ENCODE measurements around the gene FSTL5.

DNA sequence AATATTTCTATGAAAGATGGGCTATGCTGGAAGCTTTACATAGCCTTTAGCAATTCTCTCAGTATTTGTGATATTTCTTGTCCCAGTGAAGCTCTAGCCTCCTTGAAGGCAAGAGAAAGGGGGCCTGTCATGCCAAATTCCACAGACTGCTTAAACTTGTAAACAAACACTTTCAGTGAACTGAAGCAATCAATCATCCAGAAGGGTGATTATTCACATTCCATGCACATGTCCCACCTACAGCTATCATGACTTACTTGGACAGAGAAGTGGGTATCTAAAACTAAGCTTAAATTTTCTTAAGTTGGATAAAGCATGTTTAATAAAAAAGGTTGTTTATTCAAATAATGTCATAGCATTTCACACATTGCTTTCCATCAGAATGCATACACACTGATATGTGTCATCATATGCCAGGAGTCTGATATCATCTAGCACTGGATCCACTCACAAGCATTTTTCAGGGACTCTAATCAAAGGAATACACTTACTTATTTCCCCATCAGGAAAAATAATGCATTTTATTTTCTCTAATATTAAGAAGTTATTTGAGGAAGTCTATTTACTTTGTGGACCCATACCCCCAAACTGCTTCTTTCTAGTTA is 1.2 kb upstream of the FSTL5 start:
- TF ChIP-seq RARB (CRISPR knock-in tag; IDR thresholded peaks at IDR 0.05), result no peak
- no peak for TF ChIP-seq OSR1 (CRISPR knock-in tag; IDR thresholded peaks at IDR 0.05)
- no peak for TF ChIP-seq BACH2 (CRISPR knock-in tag; IDR thresholded peaks at IDR 0.05; ENCODE audit: borderline replicate concordance)
- TF ChIP-seq, protein P1, sequence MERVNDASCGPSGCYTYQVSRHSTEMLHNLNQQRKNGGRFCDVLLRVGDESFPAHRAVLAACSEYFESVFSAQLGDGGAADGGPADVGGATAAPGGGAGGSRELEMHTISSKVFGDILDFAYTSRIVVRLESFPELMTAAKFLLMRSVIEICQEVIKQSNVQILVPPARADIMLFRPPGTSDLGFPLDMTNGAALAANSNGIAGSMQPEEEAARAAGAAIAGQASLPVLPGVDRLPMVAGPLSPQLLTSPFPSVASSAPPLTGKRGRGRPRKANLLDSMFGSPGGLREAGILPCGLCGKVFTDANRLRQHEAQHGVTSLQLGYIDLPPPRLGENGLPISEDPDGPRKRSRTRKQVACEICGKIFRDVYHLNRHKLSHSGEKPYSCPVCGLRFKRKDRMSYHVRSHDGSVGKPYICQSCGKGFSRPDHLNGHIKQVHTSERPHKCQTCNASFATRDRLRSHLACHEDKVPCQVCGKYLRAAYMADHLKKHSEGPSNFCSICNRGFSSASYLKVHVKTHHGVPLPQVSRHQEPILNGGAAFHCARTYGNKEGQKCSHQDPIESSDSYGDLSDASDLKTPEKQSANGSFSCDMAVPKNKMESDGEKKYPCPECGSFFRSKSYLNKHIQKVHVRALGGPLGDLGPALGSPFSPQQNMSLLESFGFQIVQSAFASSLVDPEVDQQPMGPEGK (CRISPR knock-in tag; IDR thresholded peaks at IDR 0.05; ENCODE audit: borderline replicate concordance), result no peak
- TF ChIP-seq ARNTL (CRISPR knock-in tag; IDR thresholded peaks at IDR 0.05; ENCODE audit: borderline replicate concordance, low read depth), result no peak
- no peak for TF ChIP-seq ISL1 (CRISPR knock-in tag; IDR thresholded peaks at IDR 0.05)
- no peak for TF ChIP-seq PPARA (CRISPR knock-in tag; IDR thresholded peaks at IDR 0.05; ENCODE audit: borderline replicate concordance)
- TF ChIP-seq, protein P2, sequence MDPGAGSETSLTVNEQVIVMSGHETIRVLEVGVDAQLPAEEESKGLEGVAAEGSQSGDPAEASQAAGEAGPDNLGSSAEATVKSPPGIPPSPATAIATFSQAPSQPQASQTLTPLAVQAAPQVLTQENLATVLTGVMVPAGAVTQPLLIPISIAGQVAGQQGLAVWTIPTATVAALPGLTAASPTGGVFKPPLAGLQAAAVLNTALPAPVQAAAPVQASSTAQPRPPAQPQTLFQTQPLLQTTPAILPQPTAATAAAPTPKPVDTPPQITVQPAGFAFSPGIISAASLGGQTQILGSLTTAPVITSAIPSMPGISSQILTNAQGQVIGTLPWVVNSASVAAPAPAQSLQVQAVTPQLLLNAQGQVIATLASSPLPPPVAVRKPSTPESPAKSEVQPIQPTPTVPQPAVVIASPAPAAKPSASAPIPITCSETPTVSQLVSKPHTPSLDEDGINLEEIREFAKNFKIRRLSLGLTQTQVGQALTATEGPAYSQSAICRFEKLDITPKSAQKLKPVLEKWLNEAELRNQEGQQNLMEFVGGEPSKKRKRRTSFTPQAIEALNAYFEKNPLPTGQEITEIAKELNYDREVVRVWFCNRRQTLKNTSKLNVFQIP (CRISPR knock-in tag; IDR thresholded peaks at IDR 0.05; ENCODE audit: borderline replicate concordance, low read depth), result no peak
- TF ChIP-seq, protein P3, sequence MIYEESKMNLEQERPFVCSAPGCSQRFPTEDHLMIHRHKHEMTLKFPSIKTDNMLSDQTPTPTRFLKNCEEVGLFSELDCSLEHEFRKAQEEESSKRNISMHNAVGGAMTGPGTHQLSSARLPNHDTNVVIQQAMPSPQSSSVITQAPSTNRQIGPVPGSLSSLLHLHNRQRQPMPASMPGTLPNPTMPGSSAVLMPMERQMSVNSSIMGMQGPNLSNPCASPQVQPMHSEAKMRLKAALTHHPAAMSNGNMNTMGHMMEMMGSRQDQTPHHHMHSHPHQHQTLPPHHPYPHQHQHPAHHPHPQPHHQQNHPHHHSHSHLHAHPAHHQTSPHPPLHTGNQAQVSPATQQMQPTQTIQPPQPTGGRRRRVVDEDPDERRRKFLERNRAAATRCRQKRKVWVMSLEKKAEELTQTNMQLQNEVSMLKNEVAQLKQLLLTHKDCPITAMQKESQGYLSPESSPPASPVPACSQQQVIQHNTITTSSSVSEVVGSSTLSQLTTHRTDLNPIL (CRISPR knock-in tag; IDR thresholded peaks at IDR 0.05; ENCODE audit: low read depth), result no peak
- TF ChIP-seq TOX (CRISPR knock-in tag; IDR thresholded peaks at IDR 0.05; ENCODE audit: borderline replicate concordance), result no peak
- TF ChIP-seq ZFP3 (CRISPR knock-in tag; IDR thresholded peaks at IDR 0.05), result no peak
- TF ChIP-seq, protein P4, sequence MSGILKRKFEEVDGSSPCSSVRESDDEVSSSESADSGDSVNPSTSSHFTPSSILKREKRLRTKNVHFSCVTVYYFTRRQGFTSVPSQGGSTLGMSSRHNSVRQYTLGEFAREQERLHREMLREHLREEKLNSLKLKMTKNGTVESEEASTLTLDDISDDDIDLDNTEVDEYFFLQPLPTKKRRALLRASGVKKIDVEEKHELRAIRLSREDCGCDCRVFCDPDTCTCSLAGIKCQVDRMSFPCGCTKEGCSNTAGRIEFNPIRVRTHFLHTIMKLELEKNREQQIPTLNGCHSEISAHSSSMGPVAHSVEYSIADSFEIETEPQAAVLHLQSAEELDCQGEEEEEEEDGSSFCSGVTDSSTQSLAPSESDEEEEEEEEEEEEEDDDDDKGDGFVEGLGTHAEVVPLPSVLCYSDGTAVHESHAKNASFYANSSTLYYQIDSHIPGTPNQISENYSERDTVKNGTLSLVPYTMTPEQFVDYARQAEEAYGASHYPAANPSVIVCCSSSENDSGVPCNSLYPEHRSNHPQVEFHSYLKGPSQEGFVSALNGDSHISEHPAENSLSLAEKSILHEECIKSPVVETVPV (CRISPR knock-in tag; IDR thresholded peaks at IDR 0.05), result no peak
- no peak for TF ChIP-seq ZNF70 (CRISPR knock-in tag; IDR thresholded peaks at IDR 0.05)
- TF ChIP-seq CSDC2 (CRISPR knock-in tag; IDR thresholded peaks at IDR 0.05), result no peak

Data from SK-N-SH treated with all-trans-retinoic acid at 6 μM for 48 hours (cell line).